ENCODE data around the gene CSF1. TPM values are rescaled to one million over a fixed set of nuclear protein-coding genes. Genes with fewer than 3 reads are reported as not detected.
A peak's percentile ranks its signal among the peaks of the same experiment; 100 is the strongest.

CSF1 gene
- polyA plus RNA-seq, 2 of the 4 experiments (the other 2 are of a cell fraction) = 35.1 to 36.3 TPM

- ATAC-seq = no peak
- DNase-seq (ENCODE audit: low read depth in 1 of 2, low spot score in 1 of 2) = no peak
Observed at GRCh38 chr1:109897259-109897955, 13.2 kb upstream of the CSF1 start.

GRCh38 chr1:109898842-109899241, 11.8 kb upstream of the CSF1 start:
- POLR2A ChIA-PET = no interaction called here
- Histone ChIP-seq H3K4me1 (peaks cover 19% of the 10 kb centered on the region; the same call in 2 of the 3 replicates), H3K4me2 (no peak overlapping the region), H3K9me3 (no peaks in the 10 kb centered on the region), H3K27ac (no peak overlapping the region), H3K4me3 (no peak overlapping the region)
- ATAC-seq (no peak), FAIRE-seq (no peak), DNase-seq (ENCODE audit: low read depth in 1 of 2, low spot score in 1 of 2) (no peak)
- 71% methylated on average over 2 of the region's 2 CpGs for WGBS (ENCODE audit: missing lambda C conversion rate)
- CTCF ChIA-PET = no interaction called here
- TF ChIP-seq ZNF302 (CRISPR knock-in tag; IDR thresholded peaks at IDR 0.05) (no peak), HMGXB4 (CRISPR knock-in tag; IDR thresholded peaks at IDR 0.05; ENCODE audit: borderline replicate concordance) (no peak), REST (IDR thresholded peaks at IDR 0.05) (no peak), MAX (IDR thresholded peaks at IDR 0.05) (no peak), NR3C1 (IDR thresholded peaks at IDR 0.05) (no peak), EHF (CRISPR knock-in tag; IDR thresholded peaks at IDR 0.05) (no peak), TP53 (CRISPR knock-in tag; IDR thresholded peaks at IDR 0.05) (no peak)

More at GRCh38 chr1:109897259-109897955, 13.2 kb upstream of the CSF1 start:
- ChIA-PET CTCF (interaction anchor here (0.6 to 1.8 kb wide), 7 partner anchors 10 to 415 kb away, joined by 3 to 9 read pairs (median 3); partner anchors contain the start of gene AHCYL1), POLR2A (no interaction called here)
- no peak for FAIRE-seq
- Histone ChIP-seq H3K9me3 (no peaks in the 10 kb centered on the region), H3K4me2 (no peak overlapping the region), H3K4me3 (no peak overlapping the region), H3K4me1 (peaks cover 29% of the 10 kb centered on the region), H3K27ac (0 out of 6 replicates have a peak overlapping the region, but pooled peaks of 1 of the 2 experiments have one; percentile 18)
- 77% methylated on average over 7 of the region's 7 CpGs for WGBS (ENCODE audit: missing lambda C conversion rate)
- TF ChIP-seq BCL3 (IDR thresholded peaks at IDR 0.05) = no peak

GRCh38 chr1:109901141-109901523, 9.5 kb upstream of the CSF1 start:
- ATAC-seq (no peak), FAIRE-seq (no peak), DNase-seq (ENCODE audit: low read depth in 1 of 2, low spot score in 1 of 2) (no peak)
- WGBS (ENCODE audit: missing lambda C conversion rate) = 90% methylated on average over 2 of the region's 2 CpGs
- no peak overlapping the region for H3K4me3 ChIP-seq
- no peaks in the 10 kb centered on the region for H3K9me3 ChIP-seq
- no peak overlapping the region for H3K4me2 ChIP-seq
- ChIA-PET CTCF (interaction anchor here (2.3 kb wide), 1 partner anchor 83 kb away, joined by 5 read pairs; no protein-coding TSS in a partner anchor), POLR2A (no interaction called here)
- no peak for TF ChIP-seq POLR2A (IDR thresholded peaks at IDR 0.05; ENCODE audit: low read length)
- no peak for TF ChIP-seq NFE2L2 (conservative IDR thresholded peaks at IDR 0.05; ENCODE audit: low read length)
- no peak for TF ChIP-seq ZC3H11A (IDR thresholded peaks at IDR 0.05)
- no peak for TF ChIP-seq GATA3 (IDR thresholded peaks at IDR 0.05; ENCODE audit: borderline replicate concordance)
- no peak for TF ChIP-seq CBX2 (IDR thresholded peaks at IDR 0.05; ENCODE audit: borderline replicate concordance, low read depth)
- no peak for TF ChIP-seq POLR2AphosphoS2 (conservative IDR thresholded peaks at IDR 0.05; ENCODE audit: low read length)
- TF ChIP-seq FOSB (CRISPR knock-in tag; IDR thresholded peaks at IDR 0.05) = no peak
- TF ChIP-seq SREBF2 (IDR thresholded peaks at IDR 0.05) = no peak
- H3K27ac ChIP-seq = 0 out of 6 replicates have a peak overlapping the region, but pooled peaks of 1 of the 2 experiments have one; percentile 32
- H3K4me1 ChIP-seq = peaks cover 12% of the 10 kb centered on the region; the same call in 2 of the 3 replicates

Measured in A549 (cell line).